ENCODE data around the gene RASGRP4. TPM values are rescaled to one million over a fixed set of nuclear protein-coding genes. Genes with fewer than 3 reads are reported as not detected.
"Not testable (repeated sequence)": the region's sequence is repeated elsewhere in the genome, so short reads cannot be mapped to it uniquely, and the experiment has no call there.

Gene RASGRP4, protein sequence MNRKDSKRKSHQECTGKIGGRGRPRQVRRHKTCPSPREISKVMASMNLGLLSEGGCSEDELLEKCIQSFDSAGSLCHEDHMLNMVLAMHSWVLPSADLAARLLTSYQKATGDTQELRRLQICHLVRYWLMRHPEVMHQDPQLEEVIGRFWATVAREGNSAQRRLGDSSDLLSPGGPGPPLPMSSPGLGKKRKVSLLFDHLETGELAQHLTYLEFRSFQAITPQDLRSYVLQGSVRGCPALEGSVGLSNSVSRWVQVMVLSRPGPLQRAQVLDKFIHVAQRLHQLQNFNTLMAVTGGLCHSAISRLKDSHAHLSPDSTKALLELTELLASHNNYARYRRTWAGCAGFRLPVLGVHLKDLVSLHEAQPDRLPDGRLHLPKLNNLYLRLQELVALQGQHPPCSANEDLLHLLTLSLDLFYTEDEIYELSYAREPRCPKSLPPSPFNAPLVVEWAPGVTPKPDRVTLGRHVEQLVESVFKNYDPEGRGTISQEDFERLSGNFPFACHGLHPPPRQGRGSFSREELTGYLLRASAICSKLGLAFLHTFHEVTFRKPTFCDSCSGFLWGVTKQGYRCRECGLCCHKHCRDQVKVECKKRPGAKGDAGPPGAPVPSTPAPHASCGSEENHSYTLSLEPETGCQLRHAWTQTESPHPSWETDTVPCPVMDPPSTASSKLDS
- 1 to 10 TPM in 2 of 4 donors, under 1 TPM in 2; 0.75 to 1.8 (median 0.99) TPM for polyA plus RNA-seq (ENCODE audit: insufficient read length in 4 of 4)

GRCh38 chr19:38425810-38426466, at the start of gene RASGRP4:
TSS of gene RASGRP4 (minus strand) at chr19:38426219. CDS start at chr19:38426091, 128 bp downstream.
- no peak for DNase-seq (ENCODE audit: low read depth in 4 of 4, low spot score in 3 of 4)

- no peak for DNase-seq (ENCODE audit: low read depth in 4 of 4, low spot score in 3 of 4)
Observed at GRCh38 chr19:38475176-38475575, 49.2 kb upstream of the RASGRP4 start.

DNA sequence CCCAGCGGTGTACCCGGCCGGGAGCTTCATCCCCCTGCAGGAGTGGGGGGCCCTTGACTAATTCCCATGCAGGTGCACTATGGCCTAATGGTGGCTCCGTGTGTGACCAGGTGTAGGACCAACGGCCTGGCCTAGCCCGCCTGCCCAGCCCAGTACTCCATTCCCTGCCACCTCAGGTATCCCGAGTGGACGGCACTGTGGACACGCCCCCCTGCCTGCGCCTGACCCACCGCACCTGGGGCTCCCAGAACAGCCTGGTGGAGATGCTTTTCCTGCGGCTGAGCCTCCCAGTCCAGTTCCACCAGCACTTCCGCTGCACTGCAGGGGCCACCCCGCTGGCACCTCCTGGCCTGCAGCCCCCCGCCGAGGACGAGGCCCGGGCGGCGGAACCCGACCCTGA, 47.2 kb upstream of the RASGRP4 start:
- no peak for DNase-seq (ENCODE audit: low read depth in 4 of 4, low spot score in 3 of 4)

DNA sequence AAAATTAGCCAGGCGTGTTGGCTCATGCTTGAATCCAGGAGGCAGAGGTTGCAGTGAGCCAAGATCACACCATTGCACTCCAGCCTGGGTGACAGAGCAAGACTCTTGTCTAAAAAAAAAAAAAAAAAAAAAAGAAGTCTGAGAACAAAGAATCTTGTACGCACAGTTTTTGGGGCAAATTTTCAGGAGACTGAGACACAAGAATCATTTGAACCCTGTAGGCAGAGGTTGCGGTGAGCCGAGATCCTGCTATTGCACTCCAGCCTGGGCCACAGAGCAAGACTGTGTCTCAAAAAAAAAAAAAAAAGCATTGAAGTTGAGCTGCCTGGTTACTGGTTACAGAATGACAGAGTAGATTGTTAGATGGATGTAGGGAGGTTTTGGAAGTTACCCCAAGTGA, 46.7 kb upstream of the RASGRP4 start:
- not testable (repeated sequence) for DNase-seq (ENCODE audit: low read depth in 4 of 4, low spot score in 3 of 4)

DNA sequence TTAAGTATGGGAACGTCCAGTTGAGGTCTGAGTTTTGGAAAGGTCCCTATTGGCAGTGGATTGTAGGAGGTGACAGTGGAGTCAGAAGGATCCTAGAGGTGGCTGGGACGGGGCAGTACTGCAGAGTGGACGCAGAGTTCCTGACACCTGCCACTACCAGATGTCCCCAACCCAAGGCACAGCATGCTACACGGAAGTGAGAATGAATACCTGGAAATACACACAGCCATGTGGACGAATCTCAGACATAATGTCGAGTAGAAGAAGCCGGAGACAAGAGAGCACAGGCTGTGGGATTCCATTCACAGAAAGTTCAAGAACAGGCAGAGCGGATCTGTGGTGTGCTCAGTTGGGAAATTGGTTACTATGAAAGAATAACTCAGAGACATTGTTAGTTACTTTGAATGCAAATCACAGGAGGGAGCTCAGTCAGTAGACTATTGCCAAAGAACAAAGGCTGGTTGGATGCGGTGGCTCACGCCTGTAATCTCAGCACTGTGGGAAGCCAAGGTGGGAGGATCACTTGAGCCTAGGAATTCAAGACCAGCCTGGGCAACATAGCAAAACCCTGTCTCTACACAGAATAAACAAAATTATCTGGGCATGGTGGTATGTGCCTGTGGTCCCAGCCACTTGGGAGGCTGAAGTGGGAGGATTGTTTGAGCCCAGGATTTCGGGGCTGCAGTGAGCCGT, 44.9 kb upstream of the RASGRP4 start:
- no peak for DNase-seq (ENCODE audit: low read depth in 4 of 4, low spot score in 3 of 4)

- no peak for DNase-seq (ENCODE audit: low read depth in 4 of 4, low spot score in 3 of 4)
Observed at GRCh38 chr19:38469151-38469550, 43.1 kb upstream of the RASGRP4 start.

GRCh38 chr19:38467541-38468525, 41.8 kb upstream of the RASGRP4 start:
- DNase-seq (ENCODE audit: low read depth in 4 of 4, low spot score in 3 of 4), result no peak

GRCh38 chr19:38466050-38466449, 40.0 kb upstream of the RASGRP4 start:
- no peak for DNase-seq (ENCODE audit: low read depth in 4 of 4, low spot score in 3 of 4)

DNA sequence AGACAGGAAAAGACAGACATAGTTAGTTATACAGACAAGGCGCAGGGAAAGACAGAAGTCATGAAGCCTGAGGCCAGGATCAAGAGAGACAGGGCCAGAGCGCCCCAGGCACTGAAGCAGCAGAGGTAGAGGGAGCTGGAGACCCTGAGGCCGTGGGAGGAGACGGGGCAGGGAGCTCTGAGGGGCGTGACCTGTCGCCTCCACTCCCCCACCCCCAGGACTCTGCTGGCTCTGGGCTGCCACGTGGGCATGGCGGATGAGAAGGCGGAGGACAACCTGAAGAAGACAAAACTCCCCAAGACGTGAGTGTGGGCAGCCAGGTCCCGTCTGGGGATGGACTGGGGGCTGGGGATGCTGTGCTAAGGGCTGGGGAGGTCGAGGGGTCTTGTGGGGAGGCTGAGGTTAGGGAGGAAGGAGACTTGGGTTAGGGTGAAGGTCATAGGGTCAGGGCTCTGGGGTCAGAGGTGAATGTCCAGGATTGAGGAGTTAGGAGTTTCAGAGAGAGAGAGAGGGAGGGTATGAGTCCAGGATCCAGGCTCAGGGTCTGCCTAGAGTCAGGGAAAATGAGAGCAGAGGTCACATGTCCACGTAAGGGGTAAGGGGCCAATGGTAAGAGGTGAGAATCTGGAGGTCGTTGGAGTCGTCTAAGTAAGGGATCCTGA, 38.5 kb upstream of the RASGRP4 start:
- no peak for DNase-seq (ENCODE audit: low read depth in 4 of 4, low spot score in 3 of 4)

- DNase-seq (ENCODE audit: low read depth in 4 of 4, low spot score in 3 of 4), result no peak
Observed at GRCh38 chr19:38463365-38463764, 37.3 kb upstream of the RASGRP4 start.

DNA sequence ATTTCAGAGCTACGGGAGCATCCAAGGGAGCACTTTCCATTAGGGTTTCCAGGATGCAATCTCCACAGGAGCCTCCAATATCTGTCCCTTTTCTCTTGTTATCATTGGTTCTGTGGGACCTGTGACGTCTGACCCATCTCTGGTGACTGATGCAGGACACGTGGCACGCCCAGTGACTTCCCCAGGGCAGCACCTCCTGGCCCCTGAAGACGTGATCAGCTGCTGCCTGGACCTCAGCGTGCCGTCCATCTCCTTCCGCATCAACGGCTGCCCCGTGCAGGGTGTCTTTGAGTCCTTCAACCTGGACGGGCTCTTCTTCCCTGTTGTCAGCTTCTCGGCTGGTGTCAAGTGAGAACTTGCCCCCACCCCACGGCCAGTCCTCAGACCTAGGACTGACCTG, 33.0 kb upstream of the RASGRP4 start:
- no peak for DNase-seq (ENCODE audit: low read depth in 4 of 4, low spot score in 3 of 4)

DNA sequence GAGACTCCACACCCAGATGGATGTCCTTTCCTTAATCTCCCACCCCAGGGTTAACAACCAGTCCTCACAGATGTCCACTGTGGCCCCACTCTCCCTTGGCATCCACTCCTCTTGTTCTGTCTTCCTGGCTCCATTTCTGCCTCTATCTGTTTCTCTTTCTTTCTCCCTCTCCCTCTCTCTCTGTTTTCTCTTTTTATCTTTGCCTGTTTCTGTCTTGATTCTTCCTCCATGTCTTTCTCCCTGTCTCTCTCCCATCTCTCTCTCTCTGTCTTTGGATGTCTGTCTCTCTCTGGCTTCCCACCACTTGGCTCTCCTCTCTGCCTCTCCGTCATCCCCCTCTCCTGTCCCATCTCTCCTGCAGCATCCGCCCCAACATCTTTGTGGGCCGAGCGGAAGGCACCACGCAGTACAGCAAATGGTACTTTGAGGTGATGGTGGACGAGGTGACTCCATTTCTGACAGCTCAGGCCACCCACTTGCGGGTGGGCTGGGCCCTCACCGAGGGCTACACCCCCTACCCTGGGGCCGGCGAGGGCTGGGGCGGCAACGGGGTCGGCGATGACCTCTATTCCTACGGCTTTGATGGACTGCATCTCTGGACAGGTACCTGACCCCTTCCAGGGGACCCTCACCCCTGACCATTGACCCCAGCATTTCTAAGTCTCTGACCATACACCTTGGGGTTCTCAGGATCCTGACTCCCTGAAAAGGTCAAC, 31.8 kb upstream of the RASGRP4 start:
- no peak for DNase-seq (ENCODE audit: low read depth in 4 of 4, low spot score in 3 of 4)

GRCh38 chr19:38457202-38457601, 31.2 kb upstream of the RASGRP4 start:
- DNase-seq (ENCODE audit: low read depth in 4 of 4, low spot score in 3 of 4), result no peak

DNA sequence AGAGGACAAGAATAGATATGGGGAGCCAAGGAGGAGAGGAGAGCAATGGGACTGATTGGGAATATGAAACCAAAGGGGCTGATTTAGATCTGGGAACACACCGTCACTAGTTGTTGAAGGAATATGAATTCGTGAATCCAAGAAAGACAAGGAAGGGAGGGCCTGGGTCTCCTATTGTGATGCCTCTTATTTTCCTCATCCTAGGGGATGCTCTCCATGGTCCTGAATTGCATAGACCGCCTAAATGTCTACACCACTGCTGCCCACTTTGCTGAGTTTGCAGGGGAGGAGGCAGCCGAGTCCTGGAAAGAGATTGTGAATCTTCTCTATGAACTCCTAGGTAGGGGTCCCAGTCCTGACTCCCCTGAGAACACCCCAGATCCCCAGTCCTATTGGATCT, 29.0 kb upstream of the RASGRP4 start:
- DNase-seq (ENCODE audit: low read depth in 4 of 4, low spot score in 3 of 4), result peak in 3 of 4 donors; percentile 12 to 48 (median 26)

- DNase-seq (ENCODE audit: low read depth in 4 of 4, low spot score in 3 of 4), result no peak
Observed at GRCh38 chr19:38453596-38453995, 27.6 kb upstream of the RASGRP4 start.

GRCh38 chr19:38452430-38453366, 26.7 kb upstream of the RASGRP4 start:
- DNase-seq (ENCODE audit: low read depth in 4 of 4, low spot score in 3 of 4), result no peak

GRCh38 chr19:38451629-38452028, 25.6 kb upstream of the RASGRP4 start:
- DNase-seq (ENCODE audit: low read depth in 4 of 4, low spot score in 3 of 4), result no peak
